ENCODE data around the gene CC2D2B.

DNA sequence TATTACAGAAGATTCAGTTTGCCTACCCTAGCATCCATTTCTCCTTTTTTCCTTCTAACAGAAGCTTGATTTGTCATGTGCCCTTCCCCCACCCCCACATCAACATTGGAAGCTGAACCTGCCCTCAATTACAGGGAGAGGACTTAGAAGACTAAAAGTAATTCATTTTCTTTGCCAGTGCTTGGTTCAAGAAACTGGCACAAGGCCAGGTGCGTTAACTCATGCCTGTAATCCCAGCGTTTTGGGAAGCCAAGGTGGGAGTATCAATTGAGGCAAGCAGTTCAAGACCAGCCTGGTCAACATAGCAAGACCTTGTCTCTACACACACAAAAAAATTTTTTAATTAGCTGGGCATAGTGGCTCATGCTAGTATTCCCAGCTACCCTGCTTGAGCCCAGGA is 168.2 kb downstream of the CC2D2B start:
- no peak for TF ChIP-seq POLR2A (IDR thresholded peaks at IDR 0.05; ENCODE audit: low read length)
- TF ChIP-seq GATA1 (IDR thresholded peaks at IDR 0.05; ENCODE audit: low read depth, low read length), result no peak
